Right cardiac atrium (tissue), 5 donors: Measurements from ENCODE around the gene SH3RF1. TPM values are rescaled to one million over a fixed set of nuclear protein-coding genes. Genes with fewer than 3 reads are reported as not detected.
"Not testable (repeated sequence)": the region's sequence is repeated elsewhere in the genome, so short reads cannot be mapped to it uniquely, and the experiment has no call there.

Experiments
- ATAC-seq, 2 donors: fragments of 200-7000 bp; cut with Tn5 transposase; one replicate each; pipeline versions ENCODE4 v1.8.0 to v1.9.1; 2020; ENCODE audit warnings: moderate library complexity in 2 of 2, mild to moderate bottlenecking in 1 of 2
- DNase-seq, 3 donors: peaks; one replicate each; pipeline ENCODE4 v3.0.0-alpha.2; 2020
- H3K27ac ChIP-seq: one replicate; pipeline ENCODE4 v1.5.1; 2013; ENCODE audit warnings: mild to moderate bottlenecking, low read length, control low read depth, moderate library complexity
- H3K27me3 ChIP-seq: one replicate; pipeline ENCODE4 v1.6.1; 2013; ENCODE audit not compliant: control insufficient read depth, insufficient read depth
- H3K4me1 ChIP-seq: one replicate; pipeline ENCODE4 v1.6.1; 2013; ENCODE audit warnings: low read length; ENCODE audit not compliant: control insufficient read depth, insufficient read depth
- H3K4me3 ChIP-seq: one replicate; pipeline ENCODE4 v1.5.1; 2013; ENCODE audit warnings: low read length, control low read depth
- H3K9me3 ChIP-seq: one replicate; pipeline ENCODE4 v1.6.1; 2013; ENCODE audit warnings: low read length; ENCODE audit not compliant: control insufficient read depth
- WGBS: extraction: QIAGEN DNeasy Blood & Tissue Kit; methylation state at CpG from one replicate; pipeline ENCODE4 v1.1.7; 2013; 5-methylcytosine and 5-hydroxymethylcytosine counted together
- intact Hi-C, 4 donors: fragments of 100-400 bp; cut with DNase I; formaldehyde crosslinking; loops; one replicate each; pipeline versions ENCODE4 v1.11.0 to v1.14.0; 2022 to 2023
- polyA plus RNA-seq: library from polyadenylated mRNA; stranded (reverse); fragments of 200-250 nt; gene quantifications from one replicate; pipeline ENCODE4 v1.2.3, GENCODE V29; 2013
- total RNA-seq, 4 donors: library from RNA; stranded (reverse); fragmentation: NEBNext Ultra II Directional; extraction: Animal tissue kit (Norgen Biotek cat#: 25700); gene quantifications; one replicate each; pipeline ENCODE4 v1.2.1, GENCODE V29; 2021
- donor health status: healthy with polysubstance abuse.
- donor health status: DM: no; HTN: yes; CAD: no.
- donor health status: DM: no; HTN: no; CAD: no.
- donor health status: DM: no; HTN: yes; CAD: no; lungs with severe emphysema.
- donor health status: DM: yes; HTN: yes; CAD: no.

SH3RF1 gene
- total and polyA plus RNA-seq, 5 donors, result 2.4 to 16.7 (median 7.9) TPM

DNA sequence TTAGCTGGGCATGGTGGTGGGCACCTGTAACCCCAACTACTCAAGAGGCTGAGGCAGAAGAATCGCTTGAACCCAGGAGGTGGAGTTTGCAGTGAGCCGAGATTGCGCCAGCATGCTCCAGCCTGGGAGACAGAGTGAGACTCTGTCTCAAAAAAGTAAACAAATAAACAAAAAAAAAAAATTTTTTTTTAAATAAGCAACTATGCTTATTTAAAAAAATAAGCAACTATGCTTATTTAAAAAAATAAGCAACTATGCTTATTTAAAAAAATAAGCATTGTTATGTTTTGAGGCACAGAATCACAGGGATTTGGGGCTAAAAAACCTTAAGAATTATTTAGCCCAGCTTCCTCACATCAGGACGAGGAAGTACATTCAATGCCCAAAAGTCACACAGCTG lies 92.7 kb downstream of the SH3RF1 start:
- H3K4me1 ChIP-seq, H3K27ac ChIP-seq, H3K4me3 ChIP-seq, H3K27me3 ChIP-seq, ATAC-seq, H3K9me3 ChIP-seq, DNase-seq, intact Hi-C loops: not testable (repeated sequence)
- 92% methylated on average over 4 of the region's 4 CpGs for WGBS

DNA sequence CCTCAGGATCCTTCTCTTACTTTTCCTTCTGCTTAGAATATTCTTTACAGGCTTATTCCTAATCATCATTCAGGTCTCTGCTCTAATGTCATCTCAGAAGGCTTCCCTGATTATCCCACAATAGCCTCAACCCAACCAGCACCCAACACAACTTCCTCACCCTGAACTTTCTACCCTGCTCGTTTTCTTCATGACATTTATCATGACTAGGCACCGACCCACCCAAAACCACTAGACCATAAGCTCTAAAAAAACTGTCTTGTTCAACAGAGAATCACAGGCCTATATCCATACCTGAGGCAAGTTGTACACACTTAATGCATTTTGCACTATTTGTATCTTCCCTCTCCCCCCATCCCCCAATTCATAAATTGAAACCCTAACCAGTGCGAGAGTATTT lies 95.3 kb downstream of the SH3RF1 start:
- 83% methylated on average over 3 of the region's 3 CpGs for WGBS
- peaks cover 2% of the 10 kb centered on the region for H3K4me1 ChIP-seq
- H3K4me3 ChIP-seq, result no peak overlapping the region
- DNase-seq, result no peak
- H3K27ac ChIP-seq, result no peak overlapping the region
- no peaks in the 10 kb centered on the region for H3K27me3 ChIP-seq
- H3K9me3 ChIP-seq, result no peaks in the 10 kb centered on the region
- intact Hi-C loops, result no loop called here
- no peak for ATAC-seq

- no peak overlapping the region for H3K4me3 ChIP-seq
- peaks cover 2% of the 10 kb centered on the region for H3K4me1 ChIP-seq
- no peaks in the 10 kb centered on the region for H3K27me3 ChIP-seq
- H3K9me3 ChIP-seq, result no peaks in the 10 kb centered on the region
- no peak overlapping the region for H3K27ac ChIP-seq
- intact Hi-C loops, result no loop called here
- ATAC-seq (no peak), DNase-seq (no peak)
- WGBS, result 96% methylated on average over 4 of the region's 4 CpGs
These were observed 95.7 kb downstream of the SH3RF1 start for GRCh38 chr4:169175035-169175434.

GRCh38 chr4:169174247-169174646 lies 96.5 kb downstream of the SH3RF1 start:
- Histone ChIP-seq H3K27ac (no peak overlapping the region), H3K27me3 (no peaks in the 10 kb centered on the region), H3K4me1 (peaks cover 2% of the 10 kb centered on the region), H3K9me3 (no peaks in the 10 kb centered on the region), H3K4me3 (no peak overlapping the region)
- no peak for ATAC-seq
- DNase-seq, result no peak
- whole genome bisulfite sequencing, result 94% methylated on average over 3 of the region's 3 CpGs
- intact Hi-C loops, result no loop called here

GRCh38 chr4:169167957-169168858 lies 102.5 kb downstream of the SH3RF1 start:
- no peak for ATAC-seq

GRCh38 chr4:169164669-169165415 lies 105.9 kb downstream of the SH3RF1 start:
- H3K27me3 ChIP-seq, result no peaks in the 10 kb centered on the region
- 84% methylated on average over 1 of the region's 1 CpG for WGBS
- ATAC-seq, result no peak
- no peak overlapping the region for H3K4me3 ChIP-seq
- no peak for DNase-seq
- no peak overlapping the region for H3K27ac ChIP-seq
- no peaks in the 10 kb centered on the region for H3K9me3 ChIP-seq
- H3K4me1 ChIP-seq, result peaks cover 7% of the 10 kb centered on the region
- intact Hi-C loops, result no loop called here

More at GRCh38 chr4:169167957-169168858, 102.5 kb downstream of the SH3RF1 start:
- no peak for DNase-seq
- Histone ChIP-seq H3K4me1 (peaks cover 7% of the 10 kb centered on the region), H3K9me3 (no peaks in the 10 kb centered on the region), H3K27me3 (no peaks in the 10 kb centered on the region), H3K4me3 (no peak overlapping the region), H3K27ac (no peak overlapping the region)
- WGBS, result 63% methylated on average over 2 of the region's 2 CpGs
- intact Hi-C loops, result no loop called here

DNA sequence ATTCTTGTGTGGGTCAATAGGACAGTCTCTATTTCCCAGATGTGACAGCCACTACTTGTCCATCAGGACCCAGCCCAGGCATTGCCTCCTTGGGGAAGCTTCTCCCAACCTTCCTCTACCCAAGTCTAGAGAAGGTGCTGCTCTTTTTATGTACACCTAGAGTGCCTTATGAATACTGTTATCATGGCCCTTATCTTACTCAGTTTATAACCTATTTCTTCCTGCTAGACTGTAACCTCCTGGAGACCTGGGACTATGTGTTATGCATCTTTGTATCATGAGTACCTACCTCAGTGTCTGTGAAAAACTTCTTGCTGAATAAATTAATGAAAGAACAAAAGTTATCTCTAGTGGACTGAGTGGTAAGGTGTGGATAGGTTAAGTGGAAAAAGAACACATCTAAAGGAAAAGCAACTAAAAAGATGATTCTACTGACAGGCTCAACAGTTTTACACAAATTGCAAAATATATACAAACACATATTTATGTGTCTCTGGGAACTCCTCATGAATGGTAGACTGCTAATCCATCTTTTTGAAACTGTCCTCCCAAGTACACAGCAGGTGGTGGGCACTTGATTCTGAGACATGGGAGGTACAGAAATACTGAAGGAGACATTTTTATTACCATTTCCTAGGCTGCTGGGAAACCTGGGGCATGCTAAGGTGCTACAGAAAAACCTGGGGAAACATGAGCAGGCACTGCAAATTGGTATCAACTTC lies 106.6 kb downstream of the SH3RF1 start:
- intact Hi-C loops, result no loop called here
- peaks cover 7% of the 10 kb centered on the region for H3K4me1 ChIP-seq
- ATAC-seq (no peak), DNase-seq (no peak)
- no peak overlapping the region for H3K4me3 ChIP-seq
- H3K9me3 ChIP-seq, result no peaks in the 10 kb centered on the region
- no peaks in the 10 kb centered on the region for H3K27me3 ChIP-seq
- H3K27ac ChIP-seq, result no peak overlapping the region

DNA sequence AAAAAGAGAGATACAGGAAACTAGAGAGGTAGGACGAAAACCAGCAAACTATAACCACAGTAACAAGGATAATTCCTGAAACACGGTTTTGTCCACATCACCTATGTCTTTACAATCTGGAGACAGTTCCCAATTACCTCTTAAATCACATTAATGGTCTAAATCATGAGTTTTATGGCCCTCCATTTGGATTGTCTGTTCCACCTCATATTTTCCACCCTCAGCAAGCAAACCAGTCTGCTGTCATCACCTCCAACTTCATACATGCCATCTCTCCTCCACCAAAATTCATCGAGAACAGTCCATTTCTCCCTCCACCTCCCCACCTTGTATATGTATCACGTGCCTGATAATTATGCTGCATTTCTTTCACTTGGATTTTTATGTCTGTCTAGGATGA lies 107.3 kb downstream of the SH3RF1 start:
- ATAC-seq (no peak), DNase-seq (no peak)
- 93% methylated on average over 4 of the region's 4 CpGs for WGBS
- H3K9me3 ChIP-seq, result no peaks in the 10 kb centered on the region
- intact Hi-C loops, result no loop called here
- no peak overlapping the region for H3K27ac ChIP-seq
- H3K4me1 ChIP-seq, result peaks cover 7% of the 10 kb centered on the region
- no peak overlapping the region for H3K4me3 ChIP-seq
- H3K27me3 ChIP-seq, result no peaks in the 10 kb centered on the region

GRCh38 chr4:169160825-169161224 lies 109.9 kb downstream of the SH3RF1 start:
- ATAC-seq (peak; percentile 47 to 54), DNase-seq (peak in 2 of 3 donors; percentile 27 to 47)
- Histone ChIP-seq H3K9me3 (no peaks in the 10 kb centered on the region), H3K27ac (no peak overlapping the region), H3K4me3 (no peak overlapping the region), H3K27me3 (no peaks in the 10 kb centered on the region), H3K4me1 (peaks cover 7% of the 10 kb centered on the region)
- WGBS, result 48% methylated on average over 3 of the region's 3 CpGs
- intact Hi-C loops, result no loop called here

DNA sequence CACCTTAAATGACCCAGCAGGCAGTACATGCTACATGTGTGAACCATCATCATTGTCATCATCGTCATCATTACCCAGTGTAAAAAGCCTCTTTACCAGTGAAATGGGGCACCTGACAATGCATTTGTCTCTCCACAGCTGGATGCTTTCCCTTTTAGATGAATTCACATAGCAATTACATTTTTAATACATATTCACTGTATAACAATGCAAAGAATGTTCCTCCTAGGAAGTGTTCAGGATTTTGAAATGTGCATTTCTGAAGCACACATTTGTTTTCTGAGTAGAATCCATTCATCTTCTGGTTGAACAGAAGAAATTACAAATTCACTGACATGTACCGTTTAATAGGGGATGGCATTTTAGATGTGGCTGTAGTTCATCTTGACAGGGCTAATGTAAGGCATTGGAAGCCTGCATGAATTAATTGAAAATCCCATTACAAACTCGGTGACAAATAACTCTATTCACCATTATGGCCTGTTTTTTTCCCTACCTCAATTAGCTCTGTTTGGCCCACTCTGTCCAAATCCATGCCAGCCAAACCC lies 111.1 kb downstream of the SH3RF1 start:
- no peaks in the 10 kb centered on the region for H3K27me3 ChIP-seq
- peaks cover 4% of the 10 kb centered on the region for H3K4me1 ChIP-seq
- H3K27ac ChIP-seq, result no peak overlapping the region
- H3K9me3 ChIP-seq, result no peaks in the 10 kb centered on the region
- ATAC-seq (no peak), DNase-seq (no peak)
- no peak overlapping the region for H3K4me3 ChIP-seq
- intact Hi-C loops, result no loop called here
- WGBS, result 87% methylated on average over 3 of the region's 3 CpGs
